HCEC 1CT (cell line): Measurements from ENCODE around the gene ANKRD42.

Experiments used
- DNase-seq: peaks from one replicate; pipeline ENCODE4 v3.0.0-alpha.2; 2017

Gene ANKRD42

GRCh38 chr11:83293457-83293774 lies 99.9 kb downstream of the ANKRD42 start:
- DNase-seq: no peak

- DNase-seq: no peak
These were observed 100.7 kb downstream of the ANKRD42 start for GRCh38 chr11:83294208-83294607.
